ENCODE measurements around the gene DEPDC1B. TPM values are rescaled to one million over a fixed set of nuclear protein-coding genes. Genes with fewer than 3 reads are reported as not detected.

DEPDC1B gene
- total and polyA plus RNA-seq, 5 experiments from 2014 or later: 0.09 to 0.37 TPM; not detected in 3

DNA sequence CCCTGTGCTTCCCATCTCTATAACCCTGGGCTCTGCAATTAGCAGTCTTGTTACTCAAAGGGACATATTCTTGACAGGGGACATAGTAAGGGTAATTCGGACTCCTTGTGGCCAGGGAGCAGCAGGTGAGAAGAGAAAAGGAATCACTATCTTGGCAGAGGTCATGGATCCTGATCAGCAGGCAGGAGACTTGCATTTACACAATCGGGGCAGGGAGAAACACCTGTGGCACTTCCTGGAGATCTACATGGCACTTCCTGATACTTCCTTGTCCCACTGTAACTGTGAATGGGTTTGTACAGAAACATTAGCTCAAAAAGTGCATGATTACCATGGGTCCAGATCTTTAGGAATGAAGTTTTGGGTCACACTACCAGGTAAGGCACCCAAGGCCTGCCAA, 29.2 kb downstream of the DEPDC1B start:
- H3K4me3 Mint-ChIP-seq: no peak overlapping the region
- no peak for ATAC-seq

DNA sequence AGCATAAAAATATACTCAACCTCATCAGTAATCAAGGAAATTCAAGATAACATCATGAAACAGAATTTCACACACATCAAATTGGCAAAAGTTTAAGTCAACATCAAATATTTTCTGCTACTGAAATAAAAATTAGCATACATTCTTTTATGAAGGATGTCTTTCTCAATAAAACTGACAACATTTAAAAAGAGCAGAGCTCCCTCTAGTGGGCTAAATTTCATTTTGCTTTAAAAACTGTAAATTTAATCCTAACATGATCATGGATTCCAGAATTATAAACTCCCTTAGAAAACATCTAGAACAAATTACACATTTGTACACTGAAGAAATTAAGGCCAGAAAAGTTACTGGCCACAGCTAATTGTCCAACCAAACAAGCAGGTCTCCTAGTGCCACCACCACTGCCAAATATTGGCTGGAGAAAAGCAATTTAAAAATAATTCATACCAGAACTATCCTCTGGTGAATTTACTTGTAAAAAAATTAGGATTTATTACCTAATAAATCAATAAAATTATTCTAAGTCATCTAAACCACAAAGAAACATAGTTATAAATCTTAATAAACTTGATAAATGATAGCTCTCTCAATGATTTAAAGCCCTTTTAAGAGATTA, 31.2 kb downstream of the DEPDC1B start:
- no peak overlapping the region for H3K4me3 Mint-ChIP-seq
- no peaks in the 10 kb centered on the region for H3K27me3 Mint-ChIP-seq
- POLR2A ChIA-PET: no interaction called here
- H3K27ac Mint-ChIP-seq: no peak overlapping the region
- peak in 3 of 10 donors; percentile 28 to 39 (median 30) for DNase-seq
- peaks cover 0 to 2% (median 0%) of the 10 kb centered on the region in 4 donors for H3K4me1 Mint-ChIP-seq
- no peaks in the 10 kb centered on the region for H3K36me3 Mint-ChIP-seq
- ATAC-seq: no peak
- H3K9me3 Mint-ChIP-seq: no peaks in the 10 kb centered on the region

More for the DNA sequence above, 29.2 kb downstream of the DEPDC1B start:
- peaks cover 0 to 2% (median 0%) of the 10 kb centered on the region in 4 donors for H3K4me1 Mint-ChIP-seq
- H3K27me3 Mint-ChIP-seq: no peaks in the 10 kb centered on the region
- H3K36me3 Mint-ChIP-seq: no peaks in the 10 kb centered on the region
- POLR2A ChIA-PET: no interaction called here
- no peak for DNase-seq
- no peaks in the 10 kb centered on the region for H3K9me3 Mint-ChIP-seq
- H3K27ac Mint-ChIP-seq: no peak overlapping the region

DNA sequence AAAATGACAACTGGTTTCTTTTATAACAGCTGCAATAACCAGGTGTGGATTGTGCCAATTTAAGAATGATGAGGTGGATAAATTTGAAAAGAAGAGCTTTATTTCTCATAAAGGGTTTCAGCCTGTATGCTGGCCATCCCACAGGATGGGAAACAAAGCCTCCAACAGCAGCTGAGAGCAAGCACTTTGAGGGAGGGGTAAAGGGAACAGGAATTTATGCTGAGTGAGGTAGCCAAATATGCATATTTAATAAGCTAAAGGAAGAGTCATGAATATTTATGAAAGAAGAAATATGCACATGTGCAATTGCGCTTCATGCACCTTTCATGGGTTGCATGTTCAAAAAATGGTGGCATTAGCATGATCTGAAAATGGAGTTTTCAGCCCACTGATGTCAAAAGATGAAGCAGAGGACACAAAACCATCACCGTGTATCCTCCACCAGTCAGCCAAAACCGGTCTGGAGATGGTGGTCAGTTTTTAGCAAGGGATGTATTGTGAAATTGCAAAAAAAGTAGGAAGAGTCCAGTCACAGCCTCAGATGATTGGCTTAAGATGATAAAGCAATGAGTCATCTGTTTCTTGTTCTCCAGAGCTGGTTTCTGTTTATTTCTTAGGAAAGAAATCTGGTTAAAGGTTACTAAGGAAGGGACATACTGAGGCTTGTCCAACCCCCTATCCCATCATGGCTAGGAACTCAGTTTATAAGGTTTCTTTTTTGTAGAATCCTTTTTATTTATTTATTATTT, 47.9 kb downstream of the DEPDC1B start:
- H3K27me3 Mint-ChIP-seq: peaks cover 0 to 4% (median 0%) of the 10 kb centered on the region in 5 donors
- no peak for DNase-seq
- H3K4me1 Mint-ChIP-seq: no peaks in the 10 kb centered on the region
- no peaks in the 10 kb centered on the region for H3K36me3 Mint-ChIP-seq
- peaks cover 0 to 13% (median 3%) of the 10 kb centered on the region in 9 donors for H3K9me3 Mint-ChIP-seq
- no peak overlapping the region for H3K4me3 Mint-ChIP-seq
- POLR2A ChIA-PET: no interaction called here
- no peak for ATAC-seq
- peak overlapping the region in 1 of 10 donors; percentile 68 for H3K27ac Mint-ChIP-seq

DNA sequence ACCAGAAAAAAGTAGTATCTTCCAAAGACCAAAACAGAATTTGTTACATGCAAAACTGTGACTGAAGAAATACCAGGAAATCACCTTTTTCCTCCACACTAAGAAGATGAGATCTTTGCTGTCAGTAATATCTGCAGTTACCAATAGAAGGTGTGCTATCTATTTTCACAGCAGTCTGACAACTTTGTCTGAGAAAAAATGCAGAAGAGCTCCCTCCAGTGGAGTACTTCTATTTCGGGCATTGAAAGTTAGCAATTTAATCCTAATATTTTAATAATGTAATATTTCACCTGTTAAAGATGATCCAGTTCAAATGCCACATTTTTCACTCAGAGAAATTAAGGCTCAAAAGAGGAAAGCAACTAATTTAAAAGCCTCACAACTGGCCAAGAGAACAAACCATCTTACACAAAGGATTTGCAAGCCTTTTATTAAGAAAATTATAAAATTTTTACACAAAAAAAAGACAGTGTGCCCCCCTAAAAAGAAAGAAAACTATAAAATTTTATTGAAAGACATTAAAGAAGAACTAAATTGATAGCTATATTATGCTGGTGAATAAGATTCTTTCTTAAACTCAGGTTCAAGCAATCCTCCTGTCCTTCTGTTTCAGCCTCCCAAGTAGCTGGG, 50.6 kb downstream of the DEPDC1B start:
- Mint-ChIP-seq H3K27ac (no peak overlapping the region), H3K4me1 (no peaks in the 10 kb centered on the region), H3K4me3 (no peak overlapping the region), H3K27me3 (peaks cover 0 to 10% (median 0%) of the 10 kb centered on the region in 5 donors), H3K36me3 (no peaks in the 10 kb centered on the region), H3K9me3 (peaks cover 0 to 2% (median 0%) of the 10 kb centered on the region in 9 donors)
- ATAC-seq (no peak), DNase-seq (peak in 2 of 10 donors; percentile 8 to 20)
- POLR2A ChIA-PET: no interaction called here

DNA sequence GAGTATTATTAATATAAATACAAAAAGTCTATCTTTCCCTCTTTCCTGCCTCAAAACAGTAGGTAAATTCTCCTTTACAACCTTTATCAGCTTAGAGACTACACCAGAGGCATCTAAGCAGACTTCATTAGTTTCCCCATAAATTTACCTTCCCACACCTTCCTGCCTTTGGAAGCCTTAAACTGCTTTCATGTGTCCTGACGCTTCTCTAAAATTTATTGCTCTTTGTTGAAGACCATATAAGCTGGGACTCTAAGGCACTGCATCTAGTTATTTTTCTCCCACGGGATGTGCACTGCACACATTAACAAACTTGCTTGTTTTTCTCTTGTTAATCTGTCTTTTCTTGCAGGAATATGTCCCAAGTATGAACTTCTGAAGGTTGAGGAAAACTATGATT, 51.8 kb downstream of the DEPDC1B start:
- no peak for ATAC-seq
- H3K4me1 Mint-ChIP-seq: no peaks in the 10 kb centered on the region
- POLR2A ChIA-PET: no interaction called here
- no peak overlapping the region for H3K4me3 Mint-ChIP-seq
- H3K27ac Mint-ChIP-seq: no peak overlapping the region
- H3K9me3 Mint-ChIP-seq: no peaks in the 10 kb centered on the region
- DNase-seq: no peak
- H3K36me3 Mint-ChIP-seq: no peaks in the 10 kb centered on the region
- H3K27me3 Mint-ChIP-seq: peaks cover 0 to 6% (median 0%) of the 10 kb centered on the region in 5 donors

DNA sequence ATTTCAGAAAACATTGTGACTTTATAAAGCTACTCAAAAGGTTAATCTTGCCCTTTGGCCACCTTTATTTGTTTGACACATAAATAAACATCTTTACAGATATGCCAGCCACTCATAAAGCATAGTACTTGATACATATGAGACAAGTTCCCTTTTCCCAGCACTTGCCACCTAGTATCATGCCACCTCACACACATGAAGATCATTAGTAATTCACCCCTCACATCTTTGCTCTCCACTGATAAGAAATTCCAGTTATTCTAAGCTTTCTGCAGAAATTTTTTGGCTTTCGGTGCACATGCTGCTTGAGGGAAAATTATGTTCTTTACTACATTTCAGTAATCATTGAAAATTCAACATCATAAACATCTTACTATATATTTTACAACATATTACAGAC, 59.1 kb downstream of the DEPDC1B start:
- Mint-ChIP-seq H3K4me3 (no peak overlapping the region), H3K36me3 (no peaks in the 10 kb centered on the region), H3K27ac (no peak overlapping the region), H3K9me3 (no peaks in the 10 kb centered on the region), H3K4me1 (no peaks in the 10 kb centered on the region), H3K27me3 (no peaks in the 10 kb centered on the region)
- ATAC-seq (no peak), DNase-seq (no peak)
- POLR2A ChIA-PET: no interaction called here

DNA sequence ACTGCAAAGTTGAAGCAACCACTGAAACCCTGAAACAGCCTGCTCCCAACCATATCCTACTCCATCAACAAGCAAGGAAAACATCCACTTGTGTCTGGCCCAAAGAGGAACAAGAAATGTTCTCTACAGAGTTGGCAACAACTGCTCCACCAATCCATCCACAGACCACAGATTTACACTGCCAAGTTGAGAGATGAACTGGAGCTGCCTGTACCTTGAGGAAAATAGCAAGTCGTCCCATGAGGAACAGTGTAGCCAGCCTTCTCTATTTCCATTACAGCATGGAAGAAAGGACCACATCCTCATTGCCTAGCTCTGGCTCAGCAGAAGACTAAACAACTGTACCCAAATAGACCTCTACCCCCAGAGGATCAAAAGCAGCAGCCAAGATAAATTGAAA, 60.4 kb downstream of the DEPDC1B start:
- Mint-ChIP-seq H3K27ac (no peak overlapping the region), H3K36me3 (no peaks in the 10 kb centered on the region), H3K27me3 (no peaks in the 10 kb centered on the region), H3K4me3 (no peak overlapping the region), H3K9me3 (no peaks in the 10 kb centered on the region), H3K4me1 (no peaks in the 10 kb centered on the region)
- no peak for ATAC-seq
- DNase-seq: no peak
- POLR2A ChIA-PET: no interaction called here

DNA sequence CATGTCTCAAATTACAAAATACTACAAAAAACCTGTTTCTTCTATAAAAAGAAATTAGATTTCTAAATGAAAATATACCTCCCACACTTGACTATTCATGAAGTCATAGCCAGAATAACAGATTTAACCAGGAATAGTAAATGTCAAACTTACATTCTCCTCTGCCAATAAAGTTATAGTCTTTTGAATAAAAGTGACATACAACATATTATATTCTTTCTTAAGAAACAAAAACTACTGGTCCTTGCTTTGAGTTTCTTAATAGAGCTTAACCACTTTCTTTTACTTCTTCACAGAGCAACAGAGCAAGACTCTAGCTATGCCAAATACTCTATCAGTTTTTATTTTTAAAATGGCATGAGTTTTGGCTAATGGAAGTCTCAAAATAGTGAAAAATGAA, 61.7 kb downstream of the DEPDC1B start:
- H3K4me1 Mint-ChIP-seq: no peaks in the 10 kb centered on the region
- no peaks in the 10 kb centered on the region for H3K36me3 Mint-ChIP-seq
- POLR2A ChIA-PET: no interaction called here
- DNase-seq (no peak), ATAC-seq (no peak)
- H3K27me3 Mint-ChIP-seq: no peaks in the 10 kb centered on the region
- H3K27ac Mint-ChIP-seq: no peak overlapping the region
- H3K9me3 Mint-ChIP-seq: no peaks in the 10 kb centered on the region
- no peak overlapping the region for H3K4me3 Mint-ChIP-seq

DNA sequence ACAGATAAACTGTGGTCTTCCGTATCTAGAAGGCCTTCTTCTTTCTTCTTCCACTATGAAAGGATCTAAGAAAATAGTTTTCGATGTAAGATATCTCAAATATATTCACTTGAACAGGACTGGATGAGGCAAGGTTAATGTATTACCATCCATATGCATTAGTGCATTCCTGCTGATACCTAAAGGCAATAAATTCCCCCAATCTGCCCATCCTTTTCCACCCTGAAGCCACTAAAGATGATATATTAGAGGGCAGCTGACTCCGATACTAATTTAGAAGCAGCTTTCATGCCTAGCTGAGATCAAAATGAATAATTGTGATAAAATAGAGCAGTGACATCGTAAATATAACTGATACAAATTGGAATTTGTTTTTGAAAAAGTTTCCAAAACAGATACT, 63.3 kb downstream of the DEPDC1B start:
- H3K27ac Mint-ChIP-seq: no peak overlapping the region
- no peak overlapping the region for H3K4me3 Mint-ChIP-seq
- H3K36me3 Mint-ChIP-seq: no peaks in the 10 kb centered on the region
- no peaks in the 10 kb centered on the region for H3K27me3 Mint-ChIP-seq
- H3K4me1 Mint-ChIP-seq: no peaks in the 10 kb centered on the region
- no peak for DNase-seq
- POLR2A ChIA-PET: no interaction called here
- no peak for ATAC-seq
- no peaks in the 10 kb centered on the region for H3K9me3 Mint-ChIP-seq

DNA sequence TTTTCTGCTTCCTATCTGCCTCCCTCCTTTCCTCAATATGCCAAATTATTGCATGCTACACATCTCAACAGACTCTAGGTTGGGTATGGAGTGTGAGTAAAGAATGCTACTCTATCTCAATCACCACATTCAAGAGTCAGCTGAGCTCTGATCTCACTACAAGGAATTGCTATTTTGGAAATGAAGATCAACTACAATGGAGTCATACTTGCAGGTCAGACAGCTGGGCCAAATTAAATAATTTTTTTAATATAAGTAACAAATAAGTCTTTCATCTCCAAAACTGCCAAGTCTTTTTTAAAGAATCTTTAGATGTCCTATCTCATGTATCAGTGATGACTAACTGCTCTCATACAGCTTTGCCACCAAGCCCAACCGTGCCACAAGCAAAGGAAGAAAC, 64.0 kb downstream of the DEPDC1B start:
- Mint-ChIP-seq H3K9me3 (no peaks in the 10 kb centered on the region), H3K4me1 (no peaks in the 10 kb centered on the region), H3K27me3 (no peaks in the 10 kb centered on the region), H3K27ac (no peak overlapping the region), H3K36me3 (no peaks in the 10 kb centered on the region), H3K4me3 (no peak overlapping the region)
- no peak for ATAC-seq
- POLR2A ChIA-PET: no interaction called here
- no peak for DNase-seq

DNA sequence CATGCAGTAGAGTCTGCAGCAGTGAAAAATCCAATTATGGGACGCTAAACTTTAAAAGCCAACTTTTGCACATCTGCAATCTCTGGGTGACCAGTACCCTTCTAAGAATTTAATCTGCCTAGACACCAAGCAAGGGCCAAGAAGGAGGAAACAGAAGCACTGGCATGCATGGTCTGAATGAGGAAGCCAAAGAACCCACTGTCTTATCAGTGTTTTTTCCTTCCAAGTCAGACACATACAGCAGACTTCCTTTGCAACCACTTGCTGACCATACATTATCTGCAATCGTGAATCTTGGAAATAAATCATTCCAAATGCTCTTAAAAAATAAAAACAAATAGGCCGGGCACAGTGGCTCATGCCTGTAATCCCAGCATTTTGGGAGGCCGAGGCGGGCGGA, 65.9 kb downstream of the DEPDC1B start:
- Mint-ChIP-seq H3K36me3 (no peaks in the 10 kb centered on the region), H3K27me3 (peaks cover 0 to 3% (median 0%) of the 10 kb centered on the region in 5 donors), H3K4me1 (no peaks in the 10 kb centered on the region), H3K27ac (no peak overlapping the region), H3K9me3 (no peaks in the 10 kb centered on the region), H3K4me3 (no peak overlapping the region)
- ATAC-seq (no peak), DNase-seq (no peak)
- POLR2A ChIA-PET: no interaction called here

DNA sequence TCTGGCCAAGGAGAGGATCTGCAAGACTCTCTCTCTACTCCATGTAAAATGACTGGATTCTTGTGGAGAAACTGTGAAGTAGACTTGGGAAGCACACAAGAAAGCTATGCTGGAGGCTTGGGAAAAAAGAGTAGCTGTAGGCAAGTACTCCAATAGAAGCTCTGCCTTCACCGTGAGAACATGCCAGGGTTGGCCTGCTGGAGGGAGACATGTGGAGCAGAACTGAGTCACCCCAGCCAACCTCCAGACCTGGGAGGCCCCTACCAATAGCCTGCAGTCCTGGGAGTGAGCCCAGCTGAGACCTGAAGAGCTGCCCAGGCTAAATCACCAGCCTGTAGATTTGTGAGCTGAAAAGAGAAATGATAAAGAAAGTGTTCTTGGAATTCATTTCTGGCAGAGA, 66.6 kb downstream of the DEPDC1B start:
- no peaks in the 10 kb centered on the region for H3K9me3 Mint-ChIP-seq

DNA sequence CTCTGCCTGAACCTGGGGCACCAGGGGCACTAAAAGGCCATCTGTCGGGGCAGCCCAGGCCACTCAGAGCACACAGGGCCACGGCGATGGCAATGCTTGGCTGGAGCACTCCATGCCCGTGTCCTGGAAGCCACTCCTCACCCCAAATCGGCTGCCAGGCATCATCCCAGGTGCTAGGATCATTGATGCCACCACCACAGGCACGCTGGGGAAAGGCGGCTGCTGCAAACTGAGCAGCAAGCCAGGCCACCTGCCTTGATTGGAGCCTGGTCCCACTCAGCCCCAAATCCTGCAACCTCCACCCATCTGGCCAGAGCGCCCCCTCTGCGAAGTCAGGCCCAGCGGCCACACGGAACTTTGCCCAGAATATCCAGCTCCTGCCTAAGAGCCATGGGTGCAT, 67.8 kb downstream of the DEPDC1B start:
- Mint-ChIP-seq H3K36me3 (no peaks in the 10 kb centered on the region), H3K9me3 (no peaks in the 10 kb centered on the region), H3K27me3 (peaks cover 0 to 3% (median 0%) of the 10 kb centered on the region in 5 donors), H3K27ac (no peak overlapping the region), H3K4me1 (no peaks in the 10 kb centered on the region), H3K4me3 (no peak overlapping the region)
- no peak for DNase-seq
- POLR2A ChIA-PET: no interaction called here
- no peak for ATAC-seq

More for the DNA sequence above, 66.6 kb downstream of the DEPDC1B start:
- no peak overlapping the region for H3K27ac Mint-ChIP-seq
- H3K4me1 Mint-ChIP-seq: no peaks in the 10 kb centered on the region
- H3K27me3 Mint-ChIP-seq: peaks cover 0 to 3% (median 0%) of the 10 kb centered on the region in 5 donors
- ATAC-seq (no peak), DNase-seq (no peak)
- H3K4me3 Mint-ChIP-seq: no peak overlapping the region
- POLR2A ChIA-PET: no interaction called here
- no peaks in the 10 kb centered on the region for H3K36me3 Mint-ChIP-seq
